NCI-H1105 treated with DMSO at 0.1 percent for 48 hours (cell line): ENCODE data around the gene SRGAP1.

Experiments
- DNase-seq: peaks from one replicate; lab custom pipeline; 2025; lab: John Stamatoyannopoulos, UW

Gene SRGAP1

DNA sequence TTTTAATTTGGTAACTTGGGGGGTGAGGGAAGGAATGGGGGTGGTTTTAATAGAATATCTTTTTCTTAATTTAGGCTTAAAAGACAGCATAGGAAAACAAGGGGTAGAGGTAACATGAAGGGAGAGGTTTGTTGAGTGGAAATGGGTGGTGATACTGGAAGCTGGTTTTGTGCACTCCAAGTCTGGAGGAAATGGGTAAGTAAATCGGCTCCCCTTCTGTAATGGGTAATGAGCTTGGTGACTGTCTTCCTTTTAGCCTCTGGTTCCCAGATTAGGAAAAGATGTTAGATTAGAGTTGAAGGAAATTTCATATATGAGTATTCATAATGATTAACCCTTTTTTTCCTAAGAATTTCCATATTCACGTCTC is 122.1 kb downstream of the SRGAP1 start:
- DNase-seq = no peak

GRCh38 chr12:63967358-63968145 is 123.1 kb downstream of the SRGAP1 start:
- no peak for DNase-seq

DNA sequence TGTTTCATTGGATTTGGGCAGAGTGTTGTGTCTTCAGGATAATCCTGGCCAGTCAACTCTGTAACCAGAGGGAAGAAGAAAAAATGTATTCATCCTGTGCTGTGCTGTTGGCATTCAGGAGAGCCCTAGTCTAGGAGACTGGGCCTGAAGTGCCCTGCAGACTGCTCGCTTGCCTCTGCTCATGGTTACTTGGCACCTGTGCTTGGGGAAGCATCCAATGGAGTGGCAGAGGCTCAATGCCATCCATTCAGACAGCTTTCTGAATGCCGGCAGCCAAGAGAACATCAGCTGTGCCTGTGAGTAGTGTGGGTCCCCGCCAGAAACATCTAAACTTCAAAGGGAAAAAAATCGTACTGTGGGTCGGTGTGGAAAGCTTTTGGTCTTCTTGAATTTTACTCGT is 124.2 kb downstream of the SRGAP1 start:
- no peak for DNase-seq

GRCh38 chr12:63976902-63977395 is 132.4 kb downstream of the SRGAP1 start:
- DNase-seq = no peak

- no peak for DNase-seq
Observed at GRCh38 chr12:63977441-63977840, 132.9 kb downstream of the SRGAP1 start.

- DNase-seq = no peak
Observed at GRCh38 chr12:63978519-63978918, 134.0 kb downstream of the SRGAP1 start.

DNA sequence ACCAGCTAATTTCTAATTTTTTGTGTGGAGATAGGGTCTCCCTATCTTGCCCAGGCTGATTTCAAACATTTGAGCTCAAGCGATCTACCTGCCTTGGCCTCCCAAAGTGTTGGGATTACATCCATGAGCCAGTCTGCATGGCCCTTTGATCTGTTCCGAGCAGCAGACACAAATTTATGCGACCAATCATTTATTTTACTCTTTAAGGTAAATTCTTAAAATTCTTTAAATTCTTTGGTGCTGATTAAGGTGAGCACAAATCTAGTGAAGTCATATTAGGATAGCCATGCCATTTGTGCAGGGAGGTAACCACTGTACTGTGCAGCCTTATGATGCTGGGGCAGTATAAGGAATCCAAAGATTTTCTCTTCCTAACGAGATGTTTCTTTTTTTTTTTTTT is 135.7 kb downstream of the SRGAP1 start:
- no peak for DNase-seq

GRCh38 chr12:63981343-63981742 is 136.8 kb downstream of the SRGAP1 start:
- DNase-seq = no peak

DNA sequence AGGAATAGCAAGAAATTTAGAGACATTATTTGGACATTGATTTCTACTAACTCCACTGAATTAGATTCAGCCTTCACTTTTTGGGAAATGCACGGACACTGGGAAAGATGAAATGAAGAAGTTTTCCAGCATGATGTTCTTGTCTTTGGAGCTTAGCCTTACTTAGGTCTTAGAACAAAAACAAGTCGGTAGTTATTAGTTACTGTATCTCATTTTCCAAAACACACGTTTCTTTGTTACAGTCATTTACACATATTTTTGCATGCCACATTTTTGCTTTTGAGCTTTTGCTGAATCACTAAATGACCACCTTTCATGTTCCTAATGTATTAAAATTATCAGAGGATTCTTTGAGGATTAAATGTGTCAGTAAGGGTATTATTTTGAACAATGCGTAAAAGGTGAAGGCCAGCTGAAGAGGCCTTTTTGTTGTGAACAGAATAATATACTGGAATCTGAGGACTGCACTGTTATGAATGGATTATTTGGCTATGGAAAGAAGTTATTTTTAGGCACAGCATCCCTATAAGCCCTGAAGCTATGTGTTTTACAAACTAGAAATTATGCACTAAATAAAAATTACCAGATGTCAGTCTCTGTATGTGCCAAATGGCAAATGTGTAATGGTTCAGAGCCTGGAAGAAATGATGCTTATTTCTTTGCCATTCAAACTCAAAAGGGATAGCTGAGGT is 138.2 kb downstream of the SRGAP1 start:
- no peak for DNase-seq

DNA sequence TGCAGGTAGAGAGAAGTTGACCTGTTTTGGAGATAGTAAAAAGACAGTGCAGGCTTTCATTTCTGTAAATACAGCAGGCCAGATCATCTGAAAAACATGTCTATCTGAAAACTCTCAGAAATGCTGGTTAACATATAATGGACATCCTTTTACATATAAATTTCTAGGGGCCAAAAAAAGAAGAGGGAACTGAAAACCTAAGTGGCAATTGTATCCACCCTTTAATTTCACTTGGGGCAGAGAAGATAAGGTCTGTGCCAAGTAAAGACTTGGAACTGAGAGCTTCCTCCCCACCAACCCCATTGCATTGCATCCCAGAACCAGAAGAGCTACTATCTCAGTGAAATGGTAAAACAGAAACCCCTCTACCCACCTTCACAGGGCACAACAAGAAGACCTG is 141.0 kb downstream of the SRGAP1 start:
- DNase-seq = no peak

DNA sequence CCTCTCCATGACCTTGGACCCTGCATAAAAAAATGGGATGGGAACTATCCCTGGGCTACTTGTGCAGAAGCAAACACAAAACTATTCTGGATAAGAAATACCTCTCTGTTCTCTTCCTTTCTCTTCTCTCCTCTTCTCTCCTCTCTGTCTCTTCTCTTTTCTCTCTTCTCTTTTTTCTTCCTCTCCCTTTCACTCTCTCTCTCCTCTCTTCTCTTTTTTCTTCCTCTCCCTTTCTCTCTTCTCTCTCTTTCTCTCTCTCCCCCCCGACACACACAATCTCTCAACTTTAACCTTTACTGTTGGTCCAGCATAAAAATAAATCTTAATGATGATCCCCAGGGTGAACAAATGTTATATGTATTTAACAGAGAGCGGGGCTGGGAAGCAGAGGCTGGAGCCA is 141.4 kb downstream of the SRGAP1 start:
- no peak for DNase-seq

DNA sequence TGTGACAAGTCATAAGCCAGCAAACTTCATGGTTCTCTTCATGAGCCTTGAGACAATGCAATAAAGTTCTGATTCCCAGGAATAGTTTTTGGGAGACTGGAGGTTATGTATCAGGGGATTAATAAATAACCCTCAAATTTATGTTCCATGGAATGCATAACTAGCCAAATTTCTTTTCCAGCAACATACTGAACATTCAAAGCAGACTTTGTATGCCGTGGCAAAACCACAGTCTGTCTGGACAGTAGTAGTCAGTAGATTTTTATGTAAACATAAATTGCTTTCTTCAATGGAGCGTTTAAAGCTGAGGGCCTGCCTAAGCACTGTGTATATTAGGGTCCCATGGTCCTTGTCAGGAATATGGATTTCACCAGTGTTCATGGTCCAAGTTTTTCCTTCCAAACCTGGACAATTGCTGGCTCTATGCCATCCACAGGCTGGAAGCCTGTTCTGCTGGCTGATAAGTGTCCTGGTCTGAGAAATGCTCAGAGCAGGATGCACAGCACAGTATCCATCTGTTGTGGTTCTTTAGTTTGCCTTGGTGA is 144.9 kb downstream of the SRGAP1 start:
- DNase-seq = peak; percentile 20

- DNase-seq = peak; percentile 17
Observed at GRCh38 chr12:63990828-63991547, 146.5 kb downstream of the SRGAP1 start.

- DNase-seq = peak; percentile 14
Observed at GRCh38 chr12:63994704-63995103, 150.2 kb downstream of the SRGAP1 start.

DNA sequence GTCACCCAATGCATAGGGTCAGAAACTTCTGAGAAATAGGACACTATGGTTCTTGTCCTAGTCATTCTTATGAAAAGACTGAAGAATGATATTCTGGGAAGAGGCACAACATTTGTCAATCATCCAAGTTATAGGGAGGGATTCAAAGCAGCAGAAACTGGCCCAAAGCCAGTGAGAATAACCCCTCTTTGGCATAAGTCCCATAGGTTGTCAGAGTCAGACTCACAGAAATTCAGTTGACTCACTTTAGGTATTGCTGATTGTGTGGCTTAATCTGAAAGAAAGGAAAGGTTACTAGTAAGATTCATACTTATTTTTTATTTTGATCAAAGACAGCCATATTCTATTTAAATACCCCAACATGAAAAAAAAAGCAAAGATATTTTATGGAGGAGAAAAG is 151.0 kb downstream of the SRGAP1 start:
- peak; percentile 87 for DNase-seq

DNA sequence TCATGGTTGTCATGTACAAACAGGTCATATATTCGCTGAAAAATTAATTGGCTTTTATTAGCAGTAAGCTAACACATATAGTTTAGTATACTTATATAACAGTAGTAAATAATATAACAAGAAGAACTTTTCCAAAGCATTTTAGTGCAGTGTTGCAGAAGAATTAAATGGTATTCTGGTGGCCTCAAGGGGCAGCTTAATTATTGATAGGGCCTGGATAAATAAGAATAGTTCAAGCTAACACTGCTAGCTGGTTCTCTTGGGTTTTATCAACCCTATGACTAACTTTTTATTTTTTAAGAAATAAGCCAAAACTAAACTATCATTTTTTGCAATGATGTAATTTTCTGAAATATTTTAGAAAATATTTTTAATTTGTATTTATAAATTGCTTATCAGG is 152.1 kb downstream of the SRGAP1 start:
- no peak for DNase-seq

GRCh38 chr12:63997198-63997597 is 152.7 kb downstream of the SRGAP1 start:
- no peak for DNase-seq

GRCh38 chr12:63998584-63998983 is 154.1 kb downstream of the SRGAP1 start:
- DNase-seq = no peak

DNA sequence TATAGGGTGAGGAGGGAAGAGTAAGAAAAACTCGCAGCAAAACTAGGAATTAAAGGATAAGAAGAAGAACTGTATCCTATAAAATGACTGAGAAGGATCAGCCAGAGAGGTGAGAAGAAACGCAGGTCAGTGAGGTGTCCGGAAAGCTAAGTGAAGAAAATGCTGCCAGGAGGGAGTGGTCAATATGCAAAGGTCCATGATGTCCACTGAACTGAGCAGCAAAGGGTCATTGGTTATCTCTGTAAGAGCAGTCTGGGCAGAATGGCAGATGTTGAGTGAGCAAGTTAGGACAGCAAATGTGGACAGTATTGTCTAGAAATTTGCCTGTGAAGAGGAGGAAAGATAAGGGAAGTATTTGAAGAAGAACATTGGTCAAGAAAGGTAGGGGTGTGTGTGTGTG is 155.4 kb downstream of the SRGAP1 start:
- no peak for DNase-seq

GRCh38 chr12:64001439-64001838 is 156.9 kb downstream of the SRGAP1 start:
- no peak for DNase-seq

- no peak for DNase-seq
Observed at GRCh38 chr12:64004641-64005040, 160.1 kb downstream of the SRGAP1 start.

DNA sequence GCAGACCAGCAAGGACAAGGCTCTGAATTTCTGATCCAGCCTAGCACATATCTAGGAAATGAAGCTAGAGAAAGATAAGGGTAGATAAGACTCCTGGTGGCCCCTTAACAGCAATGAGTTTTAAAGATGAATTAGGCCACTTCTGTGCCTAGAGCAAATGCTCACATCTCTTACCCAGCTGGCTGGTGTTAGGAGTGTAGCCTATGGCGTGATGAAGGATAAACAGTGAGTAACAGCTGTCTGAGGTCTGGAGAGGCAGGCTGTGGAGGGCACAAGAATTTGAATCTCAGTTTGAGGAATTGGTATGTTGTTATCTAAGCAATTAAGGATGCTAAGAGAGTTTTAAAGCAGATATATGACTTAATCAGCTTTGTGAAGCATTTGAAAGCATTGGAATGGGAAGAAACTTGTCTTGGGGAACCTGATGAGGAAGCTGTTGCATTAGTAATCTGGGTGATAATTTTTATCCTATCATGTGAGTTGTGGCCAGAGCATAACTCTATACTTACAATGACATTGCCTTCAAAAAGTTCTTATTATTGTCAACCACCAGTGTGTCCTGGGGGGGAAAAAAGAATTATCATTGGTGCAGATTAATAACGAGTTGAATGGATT is 161.8 kb downstream of the SRGAP1 start:
- no peak for DNase-seq
